ENCODE measurements around the gene TLCD3B. TPM values are rescaled to one million over a fixed set of nuclear protein-coding genes. Genes with fewer than 3 reads are reported as not detected.

Gene TLCD3B
- total RNA-seq, 2 experiments from 2014 or later: 4.3 to 17.6 TPM

- no peak overlapping the region for H3K4me2 ChIP-seq (ENCODE audit: low read length)
- DNase-seq (ENCODE audit: low spot score): no peak
- H2AFZ ChIP-seq (ENCODE audit: low read length): no peak overlapping the region
- no peaks in the 10 kb centered on the region for H3K9me3 ChIP-seq (ENCODE audit: low read length)
- ChIA-PET CTCF (ENCODE audit: unreplicated experiment) (no interaction called here), POLR2A (no interaction called here)
- intact Hi-C loops (cut with micrococcal nuclease; ENCODE audit: unreplicated experiment): no loop called here
- TF ChIP-seq EZH2phosphoT487 (IDR thresholded peaks at IDR 0.05; ENCODE audit: borderline replicate concordance, low read depth, low read length) (no peak), CTCF (conservative IDR thresholded peaks at IDR 0.05; ENCODE audit: low read length) (no peak)
- H3K36me3 ChIP-seq (ENCODE audit: insufficient read depth, low read length): peaks cover 99% of the 10 kb centered on the region
- BruUV-seq (replicated peaks): no TSS peak
- no peaks in the 10 kb centered on the region for H3K9me2 ChIP-seq (ENCODE audit: insufficient read depth, low read length)
- no peak overlapping the region for H3K4me3 ChIP-seq (ENCODE audit: low read depth, low read length, poor library complexity, severe bottlenecking)
- H3K79me2 ChIP-seq (ENCODE audit: insufficient read depth, low read depth, low read length): no peaks in the 10 kb centered on the region
- no peaks in the 10 kb centered on the region for H4K20me1 ChIP-seq (ENCODE audit: insufficient read depth, low read length)
- no peak overlapping the region for H3K27ac ChIP-seq (ENCODE audit: low read depth, low read length, poor library complexity, severe bottlenecking)
- H3K4me1 ChIP-seq (ENCODE audit: insufficient read depth, low read length, poor library complexity, severe bottlenecking): no peaks in the 10 kb centered on the region
These were observed 47.5 kb downstream of the TLCD3B start for GRCh38 chr16:29983420-29984136.

GRCh38 chr16:29982560-29983419 is 48.3 kb downstream of the TLCD3B start:
- CTCF ChIA-PET (ENCODE audit: unreplicated experiment): no interaction called here
- Histone ChIP-seq H3K4me3 (ENCODE audit: low read depth, low read length, poor library complexity, severe bottlenecking) (no peak overlapping the region), H3K79me2 (ENCODE audit: insufficient read depth, low read depth, low read length) (no peaks in the 10 kb centered on the region), H4K20me1 (ENCODE audit: insufficient read depth, low read length) (no peaks in the 10 kb centered on the region), H3K27ac (ENCODE audit: low read depth, low read length, poor library complexity, severe bottlenecking) (no peak overlapping the region), H2AFZ (ENCODE audit: low read length) (no peak overlapping the region), H3K9me2 (ENCODE audit: insufficient read depth, low read length) (no peaks in the 10 kb centered on the region), H3K9me3 (ENCODE audit: low read length) (no peaks in the 10 kb centered on the region), H3K4me1 (ENCODE audit: insufficient read depth, low read length, poor library complexity, severe bottlenecking) (no peaks in the 10 kb centered on the region), H3K4me2 (ENCODE audit: low read length) (no peak overlapping the region), H3K36me3 (ENCODE audit: insufficient read depth, low read length) (peaks cover 100% of the 10 kb centered on the region)
- TF ChIP-seq EZH2phosphoT487 (IDR thresholded peaks at IDR 0.05; ENCODE audit: borderline replicate concordance, low read depth, low read length): no peak
- no peak for TF ChIP-seq CTCF (conservative IDR thresholded peaks at IDR 0.05; ENCODE audit: low read length)
- BruUV-seq (replicated peaks): no TSS peak
- intact Hi-C loops (cut with micrococcal nuclease; ENCODE audit: unreplicated experiment): no loop called here
- no peak for DNase-seq (ENCODE audit: low spot score)
- POLR2A ChIA-PET: interaction anchor here (1.1 kb wide), 2 partner anchors 10 to 164 kb away, joined by 4 to 7 read pairs; partner anchors contain the start of gene TAOK2
